ENCODE results near the gene PDE7B.
"Not testable (repeated sequence)": the region's sequence is repeated elsewhere in the genome, so short reads cannot be mapped to it uniquely, and the experiment has no call there.

Gene PDE7B

GRCh38 chr6:135852746-135853145 lies 1.2 kb downstream of the PDE7B start:
- DNase-seq = no peak

- no peak for DNase-seq
Measured at GRCh38 chr6:135853227-135853626, 1.7 kb downstream of the PDE7B start.

- no peak for DNase-seq
Measured at GRCh38 chr6:135853986-135854385, 2.5 kb downstream of the PDE7B start.

- DNase-seq = no peak
Measured at GRCh38 chr6:135854799-135855198, 3.3 kb downstream of the PDE7B start.

GRCh38 chr6:135858931-135859330 lies 7.4 kb downstream of the PDE7B start:
- DNase-seq = no peak

- no peak for DNase-seq
Measured at GRCh38 chr6:135860361-135860760, 8.9 kb downstream of the PDE7B start.

- no peak for DNase-seq
Measured at GRCh38 chr6:135861189-135861588, 9.7 kb downstream of the PDE7B start.

- DNase-seq = not testable (repeated sequence)
Measured at GRCh38 chr6:135864929-135865328, 13.4 kb downstream of the PDE7B start.

- DNase-seq = no peak
Measured at GRCh38 chr6:135866445-135867123, 15.1 kb downstream of the PDE7B start.

GRCh38 chr6:135867332-135867731 lies 15.8 kb downstream of the PDE7B start:
- no peak for DNase-seq

- no peak for DNase-seq
Measured at GRCh38 chr6:135869857-135870256, 18.4 kb downstream of the PDE7B start.

GRCh38 chr6:135870722-135871121 lies 19.2 kb downstream of the PDE7B start:
- no peak for DNase-seq

GRCh38 chr6:135871296-135871695 lies 19.8 kb downstream of the PDE7B start:
- no peak for DNase-seq

- DNase-seq = no peak
Measured at GRCh38 chr6:135871878-135872277, 20.4 kb downstream of the PDE7B start.

- no peak for DNase-seq
Measured at GRCh38 chr6:135875446-135875845, 23.9 kb downstream of the PDE7B start.

- DNase-seq = no peak
Measured at GRCh38 chr6:135876058-135876457, 24.6 kb downstream of the PDE7B start.

- DNase-seq = no peak
Measured at GRCh38 chr6:135877666-135878065, 26.2 kb downstream of the PDE7B start.

GRCh38 chr6:135880066-135880972 lies 28.8 kb downstream of the PDE7B start:
- DNase-seq = no peak

GRCh38 chr6:135883045-135883444 lies 31.5 kb downstream of the PDE7B start:
- DNase-seq = no peak

GRCh38 chr6:135883536-135883935 lies 32.0 kb downstream of the PDE7B start:
- DNase-seq = no peak

GRCh38 chr6:135884136-135884535 lies 32.6 kb downstream of the PDE7B start:
- no peak for DNase-seq

GRCh38 chr6:135887069-135887468 lies 35.6 kb downstream of the PDE7B start:
- DNase-seq = no peak

GRCh38 chr6:135888818-135889217 lies 37.3 kb downstream of the PDE7B start:
- no peak for DNase-seq

- no peak for DNase-seq
Measured at GRCh38 chr6:135890876-135891275, 39.4 kb downstream of the PDE7B start.
